Type B pancreatic cell (in vitro differentiated cells): ENCODE results near the gene LMX1B. TPM values are rescaled to one million over a fixed set of nuclear protein-coding genes. Genes with fewer than 3 reads are reported as not detected.
"Not testable (repeated sequence)": the region's sequence is repeated elsewhere in the genome, so short reads cannot be mapped to it uniquely, and the experiment has no call there.

ENCODE experiments used
- DNase-seq: peaks from one replicate; pipeline ENCODE4 v3.0.0; 2021; ENCODE audit warnings: mixed read lengths; ENCODE audit not compliant: unreplicated experiment; ENCODE audit errors: extremely low spot score
- H3K27ac Mint-ChIP-seq: 2 replicates; pipeline ENCODE4 v1.8.0; 2021; ENCODE audit warnings: mild to moderate bottlenecking, mixed read lengths
- H3K27me3 Mint-ChIP-seq: 2 replicates; pipeline ENCODE4 v1.8.0; 2021; ENCODE audit warnings: mixed read lengths
- H3K36me3 Mint-ChIP-seq: 2 replicates; pipeline ENCODE4 v1.8.0; 2021; ENCODE audit warnings: mixed read lengths
- H3K4me1 Mint-ChIP-seq: one replicate; pipeline ENCODE4 v1.8.0; 2021; ENCODE audit warnings: mixed read lengths; ENCODE audit not compliant: unreplicated experiment
- H3K4me3 Mint-ChIP-seq: 2 replicates; pipeline ENCODE4 v1.8.0; 2021; ENCODE audit warnings: mild to moderate bottlenecking, mixed read lengths
- H3K9me3 Mint-ChIP-seq: 2 replicates; pipeline ENCODE4 v1.8.0; 2021; ENCODE audit warnings: mixed read lengths
- total RNA-seq: library from RNA; stranded (reverse); gene quantifications from 2 replicates; pipeline ENCODE4 v1.2.1, GENCODE V29; 2021; ENCODE audit warnings: low replicate concordance
- TF ChIP-seq, protein P1 (sequence below): fragments of 200-600 bp; sonication (generic); conservative IDR thresholded peaks from 2 replicates; pipeline ENCODE4 v1.5.0; 2021; ENCODE audit warnings: antibody characterized with exemption, mild to moderate bottlenecking

LMX1B gene
- total RNA-seq, 1 donor from 2014 or later = 13.6 TPM

DNA sequence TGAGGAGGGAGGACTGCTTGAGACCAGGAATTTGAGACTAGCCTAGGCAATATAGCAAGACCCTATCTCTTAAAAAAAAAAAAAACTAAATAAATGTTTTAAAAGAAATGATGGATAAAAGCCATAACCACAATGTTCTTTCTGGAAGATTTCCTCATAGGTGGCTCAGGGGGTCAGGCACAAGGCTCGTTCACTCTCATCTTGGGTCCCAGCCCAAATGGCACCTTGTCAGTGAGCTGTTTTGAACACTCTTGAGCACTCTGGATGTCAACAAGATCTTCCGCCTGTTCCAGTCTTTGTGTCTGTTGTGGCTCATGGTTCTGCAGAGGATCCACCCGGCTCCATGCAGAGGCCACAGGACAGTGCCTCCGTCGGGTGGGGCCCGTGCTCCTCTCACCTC, 35.7 kb upstream of the LMX1B start:
- Mint-ChIP-seq H3K27me3 (peaks cover 7% of the 10 kb centered on the region), H3K36me3 (no peaks in the 10 kb centered on the region), H3K4me1 (peaks cover 12% of the 10 kb centered on the region), H3K9me3 (no peaks in the 10 kb centered on the region), H3K4me3 (no peak overlapping the region), H3K27ac (no peak overlapping the region)
- no peak for DNase-seq
- TF ChIP-seq, protein P1, sequence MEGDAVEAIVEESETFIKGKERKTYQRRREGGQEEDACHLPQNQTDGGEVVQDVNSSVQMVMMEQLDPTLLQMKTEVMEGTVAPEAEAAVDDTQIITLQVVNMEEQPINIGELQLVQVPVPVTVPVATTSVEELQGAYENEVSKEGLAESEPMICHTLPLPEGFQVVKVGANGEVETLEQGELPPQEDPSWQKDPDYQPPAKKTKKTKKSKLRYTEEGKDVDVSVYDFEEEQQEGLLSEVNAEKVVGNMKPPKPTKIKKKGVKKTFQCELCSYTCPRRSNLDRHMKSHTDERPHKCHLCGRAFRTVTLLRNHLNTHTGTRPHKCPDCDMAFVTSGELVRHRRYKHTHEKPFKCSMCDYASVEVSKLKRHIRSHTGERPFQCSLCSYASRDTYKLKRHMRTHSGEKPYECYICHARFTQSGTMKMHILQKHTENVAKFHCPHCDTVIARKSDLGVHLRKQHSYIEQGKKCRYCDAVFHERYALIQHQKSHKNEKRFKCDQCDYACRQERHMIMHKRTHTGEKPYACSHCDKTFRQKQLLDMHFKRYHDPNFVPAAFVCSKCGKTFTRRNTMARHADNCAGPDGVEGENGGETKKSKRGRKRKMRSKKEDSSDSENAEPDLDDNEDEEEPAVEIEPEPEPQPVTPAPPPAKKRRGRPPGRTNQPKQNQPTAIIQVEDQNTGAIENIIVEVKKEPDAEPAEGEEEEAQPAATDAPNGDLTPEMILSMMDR = no peak

- peaks cover 20% of the 10 kb centered on the region for H3K4me1 Mint-ChIP-seq
- DNase-seq, H3K27me3 Mint-ChIP-seq, H3K27ac Mint-ChIP-seq, H3K9me3 Mint-ChIP-seq, H3K4me3 Mint-ChIP-seq, H3K36me3 Mint-ChIP-seq: not testable (repeated sequence)
Observed at GRCh38 chr9:126580319-126580718, 33.4 kb upstream of the LMX1B start.

GRCh38 chr9:126581893-126582292, 31.8 kb upstream of the LMX1B start:
- no peak for DNase-seq
- H3K4me3 Mint-ChIP-seq = no peak overlapping the region
- peaks cover 11% of the 10 kb centered on the region for H3K27me3 Mint-ChIP-seq
- peaks cover 35% of the 10 kb centered on the region for H3K4me1 Mint-ChIP-seq
- no peak overlapping the region for H3K27ac Mint-ChIP-seq
- no peaks in the 10 kb centered on the region for H3K36me3 Mint-ChIP-seq
- H3K9me3 Mint-ChIP-seq = no peaks in the 10 kb centered on the region
- TF ChIP-seq, protein P1 = no peak

GRCh38 chr9:126582427-126582826, 31.3 kb upstream of the LMX1B start:
- DNase-seq = no peak
- Mint-ChIP-seq H3K4me1 (peaks cover 39% of the 10 kb centered on the region), H3K9me3 (no peaks in the 10 kb centered on the region), H3K27me3 (peaks cover 11% of the 10 kb centered on the region), H3K27ac (no peak overlapping the region), H3K36me3 (no peaks in the 10 kb centered on the region), H3K4me3 (no peak overlapping the region)
- TF ChIP-seq, protein P1 = no peak

DNA sequence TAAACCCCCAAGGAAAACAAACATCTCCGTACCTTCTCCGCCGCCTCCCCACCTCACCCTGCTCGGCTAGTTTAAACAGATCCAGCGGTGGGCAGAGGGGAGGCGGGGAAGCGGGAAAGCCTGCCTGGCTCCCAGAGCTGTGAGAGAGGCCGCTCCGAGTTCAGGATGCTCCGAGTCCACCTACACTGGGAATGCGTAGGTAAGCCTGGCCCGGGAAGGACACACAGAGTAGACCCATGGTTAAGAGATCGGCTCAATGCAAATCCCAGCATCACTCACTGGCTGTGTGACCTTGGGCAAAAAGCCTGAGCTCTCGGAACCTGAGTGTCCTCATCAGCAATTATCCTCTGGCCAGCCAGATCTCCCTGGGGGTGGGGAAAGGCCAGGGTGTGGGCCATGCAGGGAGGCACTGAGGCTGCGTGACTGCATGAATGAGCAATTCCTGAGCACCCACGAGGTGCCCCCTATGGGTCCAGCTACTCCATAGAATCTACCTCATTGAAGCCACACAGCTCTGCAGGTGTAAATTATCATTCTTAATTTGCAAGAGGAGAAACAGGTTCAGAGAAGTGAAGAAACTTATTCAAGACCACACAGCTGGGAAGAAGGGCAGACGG, 30.5 kb upstream of the LMX1B start:
- DNase-seq = no peak
- Mint-ChIP-seq H3K4me1 (peaks cover 47% of the 10 kb centered on the region), H3K36me3 (no peaks in the 10 kb centered on the region), H3K27ac (no peak overlapping the region), H3K4me3 (no peak overlapping the region), H3K9me3 (no peaks in the 10 kb centered on the region), H3K27me3 (peaks cover 11% of the 10 kb centered on the region)
- TF ChIP-seq, protein P1 = no peak

GRCh38 chr9:126584611-126585010, 29.1 kb upstream of the LMX1B start:
- Mint-ChIP-seq H3K27me3 (peaks cover 11% of the 10 kb centered on the region), H3K36me3 (no peaks in the 10 kb centered on the region), H3K9me3 (no peaks in the 10 kb centered on the region), H3K27ac (no peak overlapping the region), H3K4me1 (peaks cover 51% of the 10 kb centered on the region), H3K4me3 (no peak overlapping the region)
- no peak for DNase-seq
- TF ChIP-seq, protein P1 = no peak
